Middle frontal gyrus (tissue), 1 donor: ENCODE data around the gene GRWD1.

Source experiments
- DNase-seq: peaks from one replicate; pipeline ENCODE4 v3.0.0-alpha.2; 2015; ENCODE audit warnings: low spot score; ENCODE audit errors: extremely low spot score

GRWD1 gene

DNA sequence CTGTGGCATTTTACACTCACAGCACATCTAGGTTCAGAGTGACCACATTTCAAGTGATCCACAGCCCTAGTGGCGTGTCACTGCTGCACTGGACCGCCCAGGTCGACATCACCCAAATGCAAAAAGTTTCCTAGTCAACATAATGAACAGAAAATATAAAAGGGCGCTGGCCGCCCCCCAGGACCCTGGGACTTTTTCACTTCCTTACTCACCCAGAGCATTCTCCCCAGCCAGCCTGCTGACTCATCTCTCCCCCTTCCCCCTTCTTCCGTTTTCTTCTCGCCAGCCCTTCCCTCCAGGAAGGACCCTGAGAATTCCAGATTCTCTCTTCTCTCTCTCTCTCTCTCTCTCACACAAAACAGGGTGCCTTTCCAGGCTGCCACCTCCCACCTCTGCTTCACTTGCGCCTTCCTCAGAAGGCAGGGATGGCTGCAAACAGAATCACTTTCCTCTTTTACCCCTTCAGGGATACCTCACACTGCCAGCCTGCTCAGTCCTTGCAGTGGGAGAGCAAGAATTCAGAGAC is 21.0 kb upstream of the GRWD1 start:
- DNase-seq = no peak

- DNase-seq = no peak
Observed at GRCh38 chr19:48428670-48429069, 17.1 kb upstream of the GRWD1 start.

GRCh38 chr19:48433337-48433736 is 12.4 kb upstream of the GRWD1 start:
- DNase-seq = no peak

DNA sequence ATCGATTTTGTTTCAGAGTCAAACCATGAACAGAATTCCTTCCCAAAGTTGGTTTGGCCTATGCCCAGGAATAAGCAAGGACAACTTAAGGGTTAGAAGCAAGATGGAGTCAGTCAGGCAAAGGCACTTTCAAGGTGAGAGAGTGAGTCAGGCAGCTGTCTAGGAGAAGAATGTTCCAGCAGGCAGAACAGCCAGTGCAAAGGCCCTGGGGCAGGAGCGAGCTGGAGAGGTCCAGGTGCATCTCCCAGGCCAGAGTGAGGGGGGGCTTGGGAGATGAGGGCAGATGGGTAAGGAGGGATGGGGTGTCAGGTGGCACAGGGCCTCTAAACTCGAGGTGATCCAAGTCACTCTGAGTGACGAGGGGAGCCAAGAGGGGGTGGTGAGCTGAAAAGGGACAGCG is 9.2 kb upstream of the GRWD1 start:
- no peak for DNase-seq

DNA sequence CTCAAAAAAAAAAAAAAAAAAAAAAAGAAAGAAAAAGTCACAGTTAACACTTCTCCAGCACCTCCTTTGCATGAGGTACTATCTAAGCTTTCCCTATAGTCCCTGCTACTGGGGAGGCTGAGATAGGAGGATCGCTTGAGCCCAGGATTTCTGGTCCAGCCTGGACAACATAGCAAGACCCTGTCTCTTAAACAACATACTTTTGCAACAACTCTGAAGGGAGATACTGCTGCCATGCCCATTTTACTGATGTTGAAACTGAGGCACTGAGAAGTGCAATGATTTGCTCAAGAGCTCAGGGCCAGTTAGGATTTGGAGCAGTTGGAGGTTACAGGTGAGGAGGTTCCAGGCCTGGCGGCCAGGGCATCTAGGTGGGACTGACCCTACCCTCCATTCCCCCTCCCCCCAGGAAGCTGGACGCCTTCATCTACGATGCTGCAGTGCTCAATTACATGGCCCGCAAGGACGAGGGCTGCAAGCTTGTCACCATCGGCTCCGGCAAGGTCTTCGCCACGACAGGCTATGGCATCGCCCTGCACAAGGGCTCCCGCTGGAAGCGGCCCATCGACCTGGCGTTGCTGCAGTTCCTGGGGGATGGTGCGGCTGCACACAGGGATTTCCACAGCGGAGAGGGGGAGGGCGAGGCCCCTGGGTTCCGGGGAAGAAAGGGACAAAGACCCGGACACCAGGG is 4.3 kb upstream of the GRWD1 start:
- DNase-seq = no peak

- no peak for DNase-seq
Observed at GRCh38 chr19:48442116-48443035, 3.4 kb upstream of the GRWD1 start.

- no peak for DNase-seq
Observed at GRCh38 chr19:48443256-48443655, 2.5 kb upstream of the GRWD1 start.

- DNase-seq = no peak
Observed at GRCh38 chr19:48443731-48444128, 2.1 kb upstream of the GRWD1 start.

DNA sequence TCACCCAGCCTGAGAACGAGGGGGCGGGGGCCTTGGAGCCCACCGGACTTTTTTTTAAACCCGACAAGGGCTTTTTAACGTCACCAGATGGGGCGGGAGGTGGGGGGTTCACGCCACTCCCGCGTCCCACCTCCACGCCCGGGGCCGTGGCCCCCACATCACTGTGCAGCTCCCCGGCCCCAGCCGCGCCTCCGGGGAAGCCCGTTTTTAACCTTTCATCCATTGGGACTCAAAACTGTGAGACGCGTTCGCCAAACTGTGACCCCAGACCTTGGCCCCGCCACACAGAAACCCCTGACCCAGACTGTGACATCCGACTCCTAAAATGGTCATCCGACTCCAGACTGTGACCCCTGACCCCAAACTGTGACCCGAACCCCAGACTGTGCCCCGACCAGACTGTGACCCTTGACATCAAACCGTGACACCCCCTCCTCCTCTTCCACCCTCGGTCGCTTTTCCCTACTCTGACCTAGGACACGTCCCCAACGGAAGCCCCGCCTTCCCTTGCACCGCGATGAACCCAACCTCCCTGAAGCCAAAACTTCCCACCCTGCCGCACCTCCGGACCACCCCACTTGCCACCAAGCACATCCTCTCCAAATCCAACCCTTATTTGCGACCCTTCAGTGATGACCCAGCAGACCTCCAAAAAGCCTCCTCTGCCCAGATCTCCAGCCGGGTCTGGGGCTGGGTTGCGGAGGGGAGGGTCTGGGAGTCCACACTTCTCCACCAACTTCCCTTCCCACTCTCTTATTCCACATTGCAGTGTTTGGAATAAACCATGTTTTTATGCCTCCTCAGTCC is 1.5 kb upstream of the GRWD1 start:
- DNase-seq = no peak

DNA sequence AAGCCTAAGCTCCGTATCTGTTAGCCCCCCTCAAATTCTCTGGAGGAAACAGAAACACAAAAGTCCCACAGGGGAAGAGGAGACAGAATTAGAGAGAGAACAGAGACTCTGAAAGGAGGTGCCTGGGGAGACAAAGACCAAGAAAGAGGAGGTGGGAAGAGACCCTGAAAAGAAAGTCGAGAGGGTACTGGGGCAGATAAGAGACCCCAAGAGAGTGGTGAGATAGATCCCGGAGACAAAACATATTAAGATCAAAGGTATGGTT is 915 bp upstream of the GRWD1 start:
- no peak for DNase-seq

DNA sequence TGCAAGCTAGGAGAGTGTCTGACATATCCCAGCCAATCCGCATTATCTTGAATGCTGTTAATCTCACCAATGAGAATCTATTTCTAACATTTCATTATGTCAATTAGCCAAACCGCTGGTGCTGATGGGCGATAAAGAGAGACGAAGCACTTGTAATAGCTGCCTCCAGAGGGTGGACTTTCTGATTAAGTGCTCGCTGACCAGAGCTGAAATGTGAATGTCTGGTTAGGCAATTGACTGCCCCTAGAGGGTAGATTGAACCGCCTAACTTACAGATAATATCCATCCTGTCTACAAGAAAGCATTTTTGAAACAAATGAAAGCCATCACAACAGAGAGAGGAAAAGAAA is 552 bp upstream of the GRWD1 start:
- DNase-seq = no peak

DNA sequence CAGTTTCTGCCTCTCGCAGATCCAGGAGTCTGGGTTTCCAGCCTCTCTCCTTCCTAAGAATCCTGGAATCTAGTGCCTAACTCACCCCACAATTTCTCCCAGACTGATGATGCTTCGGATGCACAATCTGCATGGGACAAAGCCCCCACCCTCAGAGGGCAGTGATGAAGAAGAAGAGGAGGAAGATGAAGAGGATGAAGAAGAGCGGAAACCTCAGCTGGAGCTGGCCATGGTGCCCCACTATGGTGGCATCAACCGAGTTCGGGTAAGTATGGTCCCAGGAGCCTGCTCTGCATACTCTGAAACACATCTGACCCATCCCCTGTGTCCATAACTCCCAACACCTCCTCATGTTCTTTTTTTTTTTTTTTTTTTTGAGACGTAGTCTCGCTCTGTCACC is 796 bp downstream of the GRWD1 start:
- DNase-seq = no peak

DNA sequence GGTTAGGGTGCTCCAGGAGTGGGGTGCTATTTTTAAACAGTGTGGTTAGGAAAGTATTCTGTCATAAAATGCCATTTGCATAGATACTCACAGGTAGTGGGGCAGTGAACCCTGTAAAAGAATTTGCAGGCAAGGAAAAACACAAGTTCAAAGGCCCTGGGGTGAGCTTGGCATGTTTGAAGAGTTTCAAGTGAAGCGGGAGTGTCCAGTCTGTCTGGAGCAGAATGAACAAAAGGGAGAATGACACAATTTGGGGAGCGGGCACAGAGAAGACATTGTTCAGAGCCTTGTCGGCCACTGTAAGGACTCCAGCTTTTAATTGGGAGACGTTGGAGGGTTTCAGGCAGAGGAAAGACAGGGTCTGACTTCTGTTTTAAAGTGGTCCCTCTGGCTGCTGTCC is 2.8 kb downstream of the GRWD1 start:
- DNase-seq = no peak

DNA sequence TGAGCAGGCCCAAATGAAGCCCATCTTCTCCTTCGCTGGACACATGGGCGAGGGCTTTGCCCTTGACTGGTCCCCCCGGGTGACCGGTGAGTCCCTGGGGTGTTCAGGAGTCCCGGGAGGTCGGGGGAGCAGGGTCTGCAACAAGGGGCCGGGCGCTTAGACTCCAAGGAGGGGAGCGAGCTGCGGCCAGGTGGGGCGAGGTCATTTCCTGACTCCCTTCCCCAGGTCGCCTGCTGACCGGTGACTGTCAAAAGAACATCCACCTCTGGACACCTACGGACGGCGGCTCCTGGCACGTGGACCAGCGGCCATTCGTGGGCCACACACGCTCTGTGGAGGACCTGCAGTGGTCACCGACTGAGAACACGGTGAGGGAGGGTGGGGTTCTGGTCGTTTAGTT is 4.7 kb downstream of the GRWD1 start:
- DNase-seq = no peak

GRCh38 chr19:48450863-48451262 is 5.1 kb downstream of the GRWD1 start:
- no peak for DNase-seq

DNA sequence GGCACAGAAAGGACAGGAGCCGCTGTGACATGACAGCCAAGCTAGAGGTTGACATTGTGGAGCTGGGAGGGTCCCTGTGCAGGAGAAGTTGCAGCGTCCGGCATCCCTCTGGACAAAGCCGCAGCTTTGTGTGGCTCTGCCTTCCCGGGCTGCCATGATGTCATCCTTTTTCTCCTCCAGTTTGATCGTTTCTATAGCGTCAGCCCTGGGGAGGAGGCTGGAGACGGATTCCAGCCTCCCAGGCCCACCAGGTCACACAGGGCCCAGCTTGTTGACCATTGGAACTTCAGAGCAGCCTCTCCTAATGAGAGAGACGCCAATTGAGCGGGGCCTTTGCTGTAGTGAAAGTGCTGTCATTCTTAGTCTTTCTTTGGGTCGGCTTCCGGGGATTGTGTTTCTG is 5.8 kb downstream of the GRWD1 start:
- DNase-seq = no peak

DNA sequence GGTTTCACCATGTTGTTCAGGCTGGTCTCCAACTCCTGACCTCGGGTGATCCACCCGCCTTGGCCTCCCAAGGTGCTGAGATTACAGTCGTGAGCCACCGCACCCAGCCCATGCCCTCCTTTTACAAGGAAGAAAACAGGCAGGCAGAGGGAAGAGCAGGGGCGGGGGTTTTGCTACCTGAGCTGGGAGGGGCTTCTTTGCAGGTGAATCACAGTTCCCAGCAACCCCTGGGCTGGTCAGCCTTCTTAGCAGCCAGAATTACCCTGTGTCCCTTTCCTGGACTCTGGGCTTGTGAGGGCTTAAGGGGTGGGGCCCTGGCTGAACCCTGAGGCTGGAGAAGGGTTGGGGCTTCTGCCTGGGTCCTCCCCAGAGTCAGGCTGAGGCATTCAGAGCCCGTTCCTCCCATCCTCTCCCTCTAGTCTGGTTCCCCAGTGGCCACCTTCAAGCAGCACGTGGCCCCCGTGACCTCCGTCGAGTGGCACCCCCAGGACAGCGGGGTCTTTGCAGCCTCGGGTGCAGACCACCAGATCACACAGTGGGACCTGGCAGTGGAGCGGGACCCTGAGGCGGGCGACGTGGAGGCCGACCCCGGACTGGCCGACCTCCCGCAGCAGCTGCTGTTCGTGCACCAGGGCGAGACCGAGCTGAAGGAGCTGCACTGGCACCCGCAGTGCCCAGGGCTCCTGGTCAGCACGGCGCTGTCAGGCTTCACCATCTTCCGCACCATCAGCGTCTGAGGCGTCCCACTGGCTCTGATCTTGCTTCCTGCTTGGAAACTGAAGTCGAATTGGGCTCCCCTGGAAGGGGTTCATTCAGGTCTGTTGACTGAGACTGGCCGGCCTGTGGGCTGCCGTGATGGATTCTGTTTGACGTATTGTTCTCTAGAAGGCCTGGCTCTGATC is 6.8 kb downstream of the GRWD1 start:
- DNase-seq = no peak

GRCh38 chr19:48454150-48454730 is 8.5 kb downstream of the GRWD1 start:
- DNase-seq = no peak

DNA sequence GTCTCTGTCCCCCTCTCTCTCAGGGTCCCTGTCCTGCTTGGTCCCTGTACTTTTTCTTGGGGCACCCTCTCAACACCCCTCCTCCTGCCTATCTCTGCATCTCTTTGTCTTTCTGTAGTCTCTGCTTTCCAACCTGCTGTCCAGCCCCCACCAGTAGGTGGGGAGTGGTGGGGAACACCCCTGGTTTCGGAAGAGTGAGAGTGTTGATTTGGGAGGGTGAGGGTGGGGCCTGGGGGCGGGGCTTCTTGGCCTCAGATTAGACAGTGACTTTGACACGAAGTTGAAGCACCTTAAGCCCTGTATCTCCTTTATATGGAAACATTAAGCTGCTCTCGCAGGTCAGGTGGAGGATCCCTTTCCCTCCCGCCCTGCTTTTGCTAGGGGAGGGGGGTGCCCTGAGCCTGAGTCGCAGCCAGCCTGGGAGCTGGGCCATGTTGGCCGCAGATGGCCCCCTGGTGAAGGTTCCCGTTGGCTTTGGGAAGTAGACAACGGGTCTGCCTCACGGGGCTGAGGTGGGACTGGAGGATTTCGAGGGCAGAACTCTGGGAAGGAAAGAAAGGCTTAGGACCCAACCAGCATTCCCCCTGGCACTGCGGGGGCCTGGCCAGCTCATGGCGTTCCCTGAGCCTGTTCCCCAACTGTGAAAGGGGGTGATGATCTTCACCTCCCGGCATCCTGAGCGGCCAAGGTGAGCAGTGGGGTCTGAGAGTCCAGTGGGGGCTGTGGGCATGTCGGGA is 9.6 kb downstream of the GRWD1 start, which contains the start of gene KCNJ14:
Gene KCNJ14 (plus strand): TSS at position 404 of the 737 bp plus-strand sequence. CDS start 6,151 bp downstream, outside the sequence.
- no peak for DNase-seq
